ENCODE data around the gene SLC26A6.
A peak's percentile ranks its signal among the peaks of the same experiment; 100 is the strongest.

DNA sequence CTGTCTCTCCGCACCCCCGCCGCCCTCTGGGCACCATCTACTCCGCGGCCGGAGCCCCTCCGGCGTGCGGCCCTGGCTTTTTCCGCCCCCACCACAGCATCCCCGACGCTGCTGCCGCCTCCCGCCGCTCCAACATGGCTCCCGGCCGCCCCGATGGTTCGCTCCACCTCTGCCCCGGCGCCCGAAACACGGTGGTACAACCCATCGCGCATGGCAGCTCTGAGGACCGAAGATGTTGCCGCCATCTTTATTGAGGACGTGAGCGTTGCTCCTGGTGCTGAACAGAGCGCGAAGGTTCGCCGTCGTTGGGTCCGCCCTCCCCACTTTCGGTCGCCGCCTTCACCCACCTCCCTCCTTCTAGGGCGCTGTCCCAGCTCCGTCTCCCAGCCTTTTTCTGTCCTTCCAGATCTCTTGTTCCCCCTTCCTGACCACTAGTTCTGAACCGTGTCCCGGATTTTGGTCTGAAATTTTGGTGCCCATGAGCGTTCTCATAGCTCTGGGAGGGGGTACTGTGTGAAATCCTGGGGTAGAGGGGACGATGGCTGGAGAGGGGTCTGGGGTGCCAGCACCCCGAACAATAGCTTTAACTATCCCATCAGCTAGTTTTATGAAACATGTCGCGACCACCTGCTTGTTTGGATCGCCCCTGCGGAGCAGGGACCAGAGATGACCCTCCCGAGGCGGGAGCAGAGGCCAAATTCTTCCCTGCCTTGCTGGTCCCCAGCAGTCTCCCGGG lies 27.7 kb upstream of the SLC26A6 start, which contains the start of gene CELSR3:
- TF ChIP-seq, protein P1, sequence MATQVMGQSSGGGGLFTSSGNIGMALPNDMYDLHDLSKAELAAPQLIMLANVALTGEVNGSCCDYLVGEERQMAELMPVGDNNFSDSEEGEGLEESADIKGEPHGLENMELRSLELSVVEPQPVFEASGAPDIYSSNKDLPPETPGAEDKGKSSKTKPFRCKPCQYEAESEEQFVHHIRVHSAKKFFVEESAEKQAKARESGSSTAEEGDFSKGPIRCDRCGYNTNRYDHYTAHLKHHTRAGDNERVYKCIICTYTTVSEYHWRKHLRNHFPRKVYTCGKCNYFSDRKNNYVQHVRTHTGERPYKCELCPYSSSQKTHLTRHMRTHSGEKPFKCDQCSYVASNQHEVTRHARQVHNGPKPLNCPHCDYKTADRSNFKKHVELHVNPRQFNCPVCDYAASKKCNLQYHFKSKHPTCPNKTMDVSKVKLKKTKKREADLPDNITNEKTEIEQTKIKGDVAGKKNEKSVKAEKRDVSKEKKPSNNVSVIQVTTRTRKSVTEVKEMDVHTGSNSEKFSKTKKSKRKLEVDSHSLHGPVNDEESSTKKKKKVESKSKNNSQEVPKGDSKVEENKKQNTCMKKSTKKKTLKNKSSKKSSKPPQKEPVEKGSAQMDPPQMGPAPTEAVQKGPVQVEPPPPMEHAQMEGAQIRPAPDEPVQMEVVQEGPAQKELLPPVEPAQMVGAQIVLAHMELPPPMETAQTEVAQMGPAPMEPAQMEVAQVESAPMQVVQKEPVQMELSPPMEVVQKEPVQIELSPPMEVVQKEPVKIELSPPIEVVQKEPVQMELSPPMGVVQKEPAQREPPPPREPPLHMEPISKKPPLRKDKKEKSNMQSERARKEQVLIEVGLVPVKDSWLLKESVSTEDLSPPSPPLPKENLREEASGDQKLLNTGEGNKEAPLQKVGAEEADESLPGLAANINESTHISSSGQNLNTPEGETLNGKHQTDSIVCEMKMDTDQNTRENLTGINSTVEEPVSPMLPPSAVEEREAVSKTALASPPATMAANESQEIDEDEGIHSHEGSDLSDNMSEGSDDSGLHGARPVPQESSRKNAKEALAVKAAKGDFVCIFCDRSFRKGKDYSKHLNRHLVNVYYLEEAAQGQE (IDR thresholded peaks at IDR 0.05; ENCODE audit: borderline replicate concordance in 1 of 2, low read depth in 1 of 2, low read length in 2 of 2), result peak in 1 of 2 experiments; percentile 66; a peak in 2 of 4 replicates
- TF ChIP-seq ZMAT3 (CRISPR knock-in tag; conservative IDR thresholded peaks at IDR 0.05) (no peak), MAFG (CRISPR knock-in tag; IDR thresholded peaks at IDR 0.05) (no peak), TBX2 (CRISPR knock-in tag; IDR thresholded peaks at IDR 0.05; ENCODE audit: borderline replicate concordance) (no peak), ZNF75D (CRISPR knock-in tag; IDR thresholded peaks at IDR 0.05; ENCODE audit: borderline replicate concordance) (no peak), JUND (CRISPR knock-in tag; IDR thresholded peaks at IDR 0.05) (no peak), NBN (conservative IDR thresholded peaks at IDR 0.05) (no peak)
- TF ChIP-seq, protein P2, sequence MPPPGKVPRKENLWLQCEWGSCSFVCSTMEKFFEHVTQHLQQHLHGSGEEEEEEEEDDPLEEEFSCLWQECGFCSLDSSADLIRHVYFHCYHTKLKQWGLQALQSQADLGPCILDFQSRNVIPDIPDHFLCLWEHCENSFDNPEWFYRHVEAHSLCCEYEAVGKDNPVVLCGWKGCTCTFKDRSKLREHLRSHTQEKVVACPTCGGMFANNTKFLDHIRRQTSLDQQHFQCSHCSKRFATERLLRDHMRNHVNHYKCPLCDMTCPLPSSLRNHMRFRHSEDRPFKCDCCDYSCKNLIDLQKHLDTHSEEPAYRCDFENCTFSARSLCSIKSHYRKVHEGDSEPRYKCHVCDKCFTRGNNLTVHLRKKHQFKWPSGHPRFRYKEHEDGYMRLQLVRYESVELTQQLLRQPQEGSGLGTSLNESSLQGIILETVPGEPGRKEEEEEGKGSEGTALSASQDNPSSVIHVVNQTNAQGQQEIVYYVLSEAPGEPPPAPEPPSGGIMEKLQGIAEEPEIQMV (CRISPR knock-in tag; IDR thresholded peaks at IDR 0.05; ENCODE audit: low read depth), result no peak
- TF ChIP-seq, protein P3, sequence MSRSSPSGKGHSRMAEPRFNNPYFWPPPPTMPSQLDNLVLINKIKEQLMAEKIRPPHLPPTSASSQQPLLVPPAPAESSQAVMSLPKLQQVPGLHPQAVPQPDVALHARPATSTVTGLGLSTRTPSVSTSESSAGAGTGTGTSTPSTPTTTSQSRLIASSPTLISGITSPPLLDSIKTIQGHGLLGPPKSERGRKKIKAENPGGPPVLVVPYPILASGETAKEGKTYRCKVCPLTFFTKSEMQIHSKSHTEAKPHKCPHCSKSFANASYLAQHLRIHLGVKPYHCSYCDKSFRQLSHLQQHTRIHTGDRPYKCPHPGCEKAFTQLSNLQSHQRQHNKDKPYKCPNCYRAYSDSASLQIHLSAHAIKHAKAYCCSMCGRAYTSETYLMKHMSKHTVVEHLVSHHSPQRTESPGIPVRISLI (CRISPR knock-in tag; IDR thresholded peaks at IDR 0.05; ENCODE audit: borderline replicate concordance), result no peak

Data from HepG2 (cell line).